Subcutaneous adipose tissue (tissue), 4 donors: ENCODE results near the gene PGAP1. TPM values are rescaled to one million over a fixed set of nuclear protein-coding genes. Genes with fewer than 3 reads are reported as not detected.

Experiments used
- total RNA-seq, 4 donors: library from RNA; depleted of rRNA; stranded (reverse); fragments of >200 nt; gene quantifications; one replicate each; pipeline ENCODE4 v1.1.0, GENCODE V29; 2016
- TF ChIP-seq, protein P1 (sequence below): fragments of 450-650 bp; IDR thresholded peaks from one replicate; pipeline ENCODE4 v1.5.1; 2016; ENCODE audit warnings: low read depth, mild to moderate bottlenecking, control low read depth, antibody characterized with exemption, moderate library complexity

Gene PGAP1
- total RNA-seq, 4 donors from 2014 or later, result 6.6 to 17.0 (median 9.8) TPM

DNA sequence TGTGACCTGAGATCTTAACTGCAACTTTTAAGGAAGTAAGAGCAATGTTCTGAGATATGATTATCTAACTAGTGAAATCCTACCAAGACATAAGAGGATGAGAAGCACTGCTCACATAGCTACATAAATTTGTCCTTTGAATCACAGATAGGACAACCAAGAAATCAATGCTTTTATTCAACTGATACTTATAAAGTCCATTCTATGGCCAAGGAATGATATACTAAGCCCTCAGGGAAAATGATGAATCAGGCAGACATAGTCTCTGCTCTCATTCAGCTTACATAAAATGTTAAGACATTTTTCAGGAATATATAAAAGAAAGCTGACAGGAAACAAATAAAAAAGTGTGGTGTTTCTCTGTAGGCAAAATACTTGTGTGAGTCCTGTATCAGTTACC, 39.1 kb downstream of the PGAP1 start:
- TF ChIP-seq, protein P1, sequence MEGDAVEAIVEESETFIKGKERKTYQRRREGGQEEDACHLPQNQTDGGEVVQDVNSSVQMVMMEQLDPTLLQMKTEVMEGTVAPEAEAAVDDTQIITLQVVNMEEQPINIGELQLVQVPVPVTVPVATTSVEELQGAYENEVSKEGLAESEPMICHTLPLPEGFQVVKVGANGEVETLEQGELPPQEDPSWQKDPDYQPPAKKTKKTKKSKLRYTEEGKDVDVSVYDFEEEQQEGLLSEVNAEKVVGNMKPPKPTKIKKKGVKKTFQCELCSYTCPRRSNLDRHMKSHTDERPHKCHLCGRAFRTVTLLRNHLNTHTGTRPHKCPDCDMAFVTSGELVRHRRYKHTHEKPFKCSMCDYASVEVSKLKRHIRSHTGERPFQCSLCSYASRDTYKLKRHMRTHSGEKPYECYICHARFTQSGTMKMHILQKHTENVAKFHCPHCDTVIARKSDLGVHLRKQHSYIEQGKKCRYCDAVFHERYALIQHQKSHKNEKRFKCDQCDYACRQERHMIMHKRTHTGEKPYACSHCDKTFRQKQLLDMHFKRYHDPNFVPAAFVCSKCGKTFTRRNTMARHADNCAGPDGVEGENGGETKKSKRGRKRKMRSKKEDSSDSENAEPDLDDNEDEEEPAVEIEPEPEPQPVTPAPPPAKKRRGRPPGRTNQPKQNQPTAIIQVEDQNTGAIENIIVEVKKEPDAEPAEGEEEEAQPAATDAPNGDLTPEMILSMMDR, result no peak

- TF ChIP-seq, protein P1, result no peak
Measured at GRCh38 chr2:196884368-196884767, 42.1 kb downstream of the PGAP1 start.

DNA sequence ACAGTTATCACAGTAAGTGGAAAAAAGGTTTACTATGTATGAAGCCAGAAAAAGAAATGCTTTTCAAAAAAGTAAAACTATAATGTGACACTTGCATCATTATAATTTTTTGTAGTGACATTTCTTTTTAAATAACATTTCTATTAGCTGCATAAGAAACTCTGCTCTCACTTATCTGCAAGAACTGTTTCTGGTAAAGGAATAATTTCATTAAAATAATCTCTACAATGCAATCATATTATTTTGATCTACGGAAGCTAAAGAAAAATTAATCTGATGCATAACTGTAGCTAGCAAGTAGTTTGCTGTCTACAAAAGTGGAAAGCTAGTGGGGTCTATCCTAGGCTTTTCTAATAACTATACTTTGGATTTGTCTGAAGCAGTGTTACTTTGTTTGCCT, 50.1 kb downstream of the PGAP1 start:
- TF ChIP-seq, protein P1, result no peak

GRCh38 chr2:196875414-196875813, 51.1 kb downstream of the PGAP1 start:
- TF ChIP-seq, protein P1, result no peak

DNA sequence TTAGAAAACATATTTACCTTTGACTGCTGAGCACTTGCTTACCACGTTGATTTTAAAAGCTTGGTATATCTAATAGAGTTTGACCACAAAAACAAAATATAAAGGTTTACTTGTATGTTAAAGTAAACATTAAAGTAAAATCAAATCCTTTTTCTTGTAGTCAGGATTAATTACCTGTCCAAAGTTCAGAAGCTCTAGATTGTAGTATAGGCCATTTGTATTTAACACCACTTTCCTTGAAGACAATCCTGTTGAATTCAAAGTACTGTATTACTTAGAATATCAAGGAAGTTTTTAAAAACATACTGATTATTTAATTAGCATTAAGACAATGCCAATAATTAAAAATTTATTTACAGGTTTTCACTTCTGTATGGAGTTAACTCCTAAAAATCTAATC, 53.0 kb downstream of the PGAP1 start:
- TF ChIP-seq, protein P1, result no peak

DNA sequence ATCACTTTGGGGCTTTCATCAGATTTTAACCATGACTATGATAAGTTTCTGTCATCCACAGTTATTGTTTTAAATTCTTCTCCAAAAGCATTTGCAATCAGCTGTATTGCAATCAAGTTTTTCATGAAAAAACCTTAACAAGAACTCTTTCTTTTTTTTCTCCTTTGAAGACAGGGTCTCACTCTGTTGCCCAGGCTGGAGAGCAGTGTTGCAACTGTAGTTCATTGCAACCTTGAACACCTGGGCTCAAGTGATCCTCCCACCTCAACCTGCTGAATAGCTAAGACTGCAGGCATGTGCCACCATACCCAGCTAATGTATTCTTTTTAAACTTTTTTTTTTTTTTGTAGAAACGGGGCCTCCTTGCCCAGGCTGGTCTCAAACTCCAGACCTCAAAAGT, 71.9 kb downstream of the PGAP1 start:
- TF ChIP-seq, protein P1, result no peak

DNA sequence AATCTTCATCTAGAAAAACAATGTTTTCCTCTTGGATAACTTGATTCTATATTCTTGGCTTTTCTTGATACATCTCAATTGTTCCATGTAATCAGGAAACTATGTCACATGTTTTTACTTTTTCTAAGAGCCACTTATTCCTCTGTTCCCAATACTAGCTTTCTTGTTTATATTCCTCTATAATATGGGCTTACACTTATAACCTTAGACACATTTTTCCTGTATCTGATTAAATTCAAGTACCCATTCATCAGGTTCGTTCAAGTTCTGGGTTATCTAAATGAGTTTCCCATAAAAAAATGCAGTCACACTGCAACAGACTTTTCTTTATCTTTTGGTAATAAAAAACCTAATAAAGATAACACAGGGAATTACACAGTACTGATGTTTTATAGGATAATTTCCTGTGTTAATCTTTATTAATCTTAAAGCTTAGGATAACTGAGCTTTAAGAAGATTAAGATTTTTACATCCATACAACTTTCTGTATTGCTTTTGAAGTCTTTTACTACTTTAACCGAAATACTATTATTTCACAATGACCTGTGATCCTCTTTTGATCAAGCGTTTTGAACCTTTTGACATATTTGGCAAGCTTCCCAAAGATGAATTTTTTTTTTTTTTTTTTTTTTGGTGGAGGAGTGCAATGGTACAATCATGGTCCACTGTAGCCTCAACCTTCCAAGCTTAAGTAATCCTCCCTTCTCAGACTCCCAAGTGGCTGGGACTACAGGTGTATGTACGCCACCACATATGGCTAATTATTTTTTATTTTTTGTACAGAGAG, 73.0 kb downstream of the PGAP1 start:
- TF ChIP-seq, protein P1, result no peak
